Testis (tissue), 2 donors: ENCODE data around the gene NPLOC4.

ENCODE experiments used
- POLR2A ChIP-seq: fragments of 450-650 bp; IDR thresholded peaks from one replicate; pipeline ENCODE4 v1.6.1; 2017; ENCODE audit warnings: antibody characterized with exemption, mild to moderate bottlenecking, moderate library complexity
- TF ChIP-seq, protein P1 (sequence below), 3 experiments: fragments of 450-650 bp in 2 of 3; fragments of 200-600 bp in 1 of 3; sonication (generic) in 1 of 3; IDR thresholded peaks; one replicate each; pipeline ENCODE4 v1.5.1; 2016 to 2019; ENCODE audit warnings: antibody characterized with exemption in 3 of 3, mild to moderate bottlenecking in 2 of 3, moderate library complexity in 1 of 3

DNA sequence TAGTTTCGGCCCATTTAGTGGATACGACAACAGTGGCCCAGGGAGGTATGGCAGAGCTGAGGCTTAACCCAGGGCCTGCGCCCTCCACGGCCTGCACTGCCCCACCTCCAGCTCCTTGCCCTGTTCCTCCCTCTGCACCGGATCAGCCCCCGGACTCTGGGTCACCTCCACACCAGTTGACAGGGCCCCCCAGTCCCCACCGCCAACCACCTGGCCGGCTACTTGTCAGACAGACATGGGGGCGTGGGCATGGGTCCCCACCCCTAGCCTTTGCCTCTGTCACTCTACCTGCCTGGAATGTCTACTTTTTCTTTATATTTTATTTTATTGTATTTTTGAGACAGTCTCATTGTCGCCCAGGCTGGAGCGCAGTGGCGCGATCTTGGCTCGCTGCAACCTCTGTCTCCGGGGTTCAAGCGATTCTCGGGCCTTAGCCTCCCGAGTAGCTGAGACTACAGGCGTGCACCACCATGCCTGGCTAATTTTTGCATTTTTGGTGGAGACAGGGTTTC is 121.3 kb downstream of the NPLOC4 start:
- TF ChIP-seq, protein P1, sequence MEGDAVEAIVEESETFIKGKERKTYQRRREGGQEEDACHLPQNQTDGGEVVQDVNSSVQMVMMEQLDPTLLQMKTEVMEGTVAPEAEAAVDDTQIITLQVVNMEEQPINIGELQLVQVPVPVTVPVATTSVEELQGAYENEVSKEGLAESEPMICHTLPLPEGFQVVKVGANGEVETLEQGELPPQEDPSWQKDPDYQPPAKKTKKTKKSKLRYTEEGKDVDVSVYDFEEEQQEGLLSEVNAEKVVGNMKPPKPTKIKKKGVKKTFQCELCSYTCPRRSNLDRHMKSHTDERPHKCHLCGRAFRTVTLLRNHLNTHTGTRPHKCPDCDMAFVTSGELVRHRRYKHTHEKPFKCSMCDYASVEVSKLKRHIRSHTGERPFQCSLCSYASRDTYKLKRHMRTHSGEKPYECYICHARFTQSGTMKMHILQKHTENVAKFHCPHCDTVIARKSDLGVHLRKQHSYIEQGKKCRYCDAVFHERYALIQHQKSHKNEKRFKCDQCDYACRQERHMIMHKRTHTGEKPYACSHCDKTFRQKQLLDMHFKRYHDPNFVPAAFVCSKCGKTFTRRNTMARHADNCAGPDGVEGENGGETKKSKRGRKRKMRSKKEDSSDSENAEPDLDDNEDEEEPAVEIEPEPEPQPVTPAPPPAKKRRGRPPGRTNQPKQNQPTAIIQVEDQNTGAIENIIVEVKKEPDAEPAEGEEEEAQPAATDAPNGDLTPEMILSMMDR (IDR thresholded peaks at IDR 0.05): no peak
- TF ChIP-seq POLR2A: no peak
